ENCODE measurements around the gene CFAP43.
"Not testable (repeated sequence)": the region's sequence is repeated elsewhere in the genome, so short reads cannot be mapped to it uniquely, and the experiment has no call there.

The CFAP43 gene

GRCh38 chr10:104255311-104255981 is 23.3 kb upstream of the CFAP43 start:
- DNase-seq, result no peak

GRCh38 chr10:104254493-104255310 is 22.5 kb upstream of the CFAP43 start, which contains the start of gene GSTO1:
GSTO1 (plus strand) TSS chr10:104254892; CDS start chr10:104254929, 37 bp downstream.
- peak; percentile 39 for DNase-seq

- DNase-seq, result no peak
These were observed 21.6 kb upstream of the CFAP43 start for GRCh38 chr10:104253606-104254410.

GRCh38 chr10:104253106-104253505 is 20.9 kb upstream of the CFAP43 start:
- no peak for DNase-seq

GRCh38 chr10:104252368-104252767 is 20.2 kb upstream of the CFAP43 start:
- DNase-seq, result no peak

GRCh38 chr10:104251443-104251842 is 19.3 kb upstream of the CFAP43 start:
- no peak for DNase-seq

- DNase-seq, result no peak
These were observed 18.2 kb upstream of the CFAP43 start for GRCh38 chr10:104250371-104250770.

GRCh38 chr10:104248931-104249330 is 16.8 kb upstream of the CFAP43 start:
- DNase-seq, result not testable (repeated sequence)

- no peak for DNase-seq
These were observed 15.5 kb upstream of the CFAP43 start for GRCh38 chr10:104247513-104248146.

GRCh38 chr10:104246976-104247375 is 14.8 kb upstream of the CFAP43 start:
- no peak for DNase-seq

GRCh38 chr10:104245066-104245632 is 13.0 kb upstream of the CFAP43 start:
- no peak for DNase-seq

- DNase-seq, result no peak
These were observed 11.3 kb upstream of the CFAP43 start for GRCh38 chr10:104243512-104243911.

GRCh38 chr10:104243009-104243408 is 10.8 kb upstream of the CFAP43 start:
- DNase-seq, result not testable (repeated sequence)

- DNase-seq, result no peak
These were observed 10.4 kb upstream of the CFAP43 start for GRCh38 chr10:104242545-104242944.

GRCh38 chr10:104240078-104240477 is 7.9 kb upstream of the CFAP43 start:
- DNase-seq, result no peak

GRCh38 chr10:104235801-104236200 is 3.6 kb upstream of the CFAP43 start:
- DNase-seq, result no peak

GRCh38 chr10:104234934-104235333 is 2.8 kb upstream of the CFAP43 start:
- DNase-seq, result no peak

- no peak for DNase-seq
These were observed 1.7 kb upstream of the CFAP43 start for GRCh38 chr10:104233817-104234216.

- no peak for DNase-seq
These were observed 494 bp upstream of the CFAP43 start for GRCh38 chr10:104232613-104233102.

GRCh38 chr10:104230490-104230889 is 1.7 kb downstream of the CFAP43 start:
- no peak for DNase-seq

GRCh38 chr10:104223304-104223703 is 8.9 kb downstream of the CFAP43 start:
- no peak for DNase-seq

GRCh38 chr10:104220522-104220921 is 11.6 kb downstream of the CFAP43 start:
- no peak for DNase-seq
